Mucosa of descending colon (tissue), 3 donors: ENCODE data around the gene PITPNC1. TPM values are rescaled to one million over a fixed set of nuclear protein-coding genes. Genes with fewer than 3 reads are reported as not detected.
A peak's percentile ranks its signal among the peaks of the same experiment; 100 is the strongest.
"Not testable (repeated sequence)": the region's sequence is repeated elsewhere in the genome, so short reads cannot be mapped to it uniquely, and the experiment has no call there.

Experiments
- ATAC-seq: fragments of 200-7000 bp; cut with Tn5 transposase; one replicate; pipeline ENCODE4 v1.9.1; 2020; ENCODE audit warnings: mild to moderate bottlenecking, moderate library complexity
- DNase-seq, 3 donors: peaks; one replicate each; pipeline ENCODE4 v3.0.0-alpha.2; 2020
- H3K36me3 ChIP-seq: fragments of 200-600 bp; one replicate; pipeline ENCODE4 v1.8.0; 2021; ENCODE audit warnings: low read depth, mild to moderate bottlenecking
- H3K4me1 ChIP-seq: fragments of 200-600 bp; one replicate; pipeline ENCODE4 v1.8.0; 2021; ENCODE audit warnings: low read depth, mild to moderate bottlenecking
- H3K4me3 ChIP-seq: fragments of 200-600 bp; one replicate; pipeline ENCODE4 v1.8.0; 2021; ENCODE audit warnings: mild to moderate bottlenecking
- H3K9me3 ChIP-seq: fragments of 200-600 bp; one replicate; pipeline ENCODE4 v1.8.0; 2021; ENCODE audit warnings: mild to moderate bottlenecking
- CTCF ChIP-seq: fragments of 200-600 bp; IDR thresholded peaks from one replicate; pipeline ENCODE4 v1.8.0; 2022; ENCODE audit warnings: antibody characterized with exemption, mild to moderate bottlenecking
- intact Hi-C, 2 donors: fragments of 100-400 bp; cut with DNase I in 1 of 2; cut with micrococcal nuclease in 1 of 2; formaldehyde crosslinking; loops; one replicate each; pipeline versions ENCODE4 v1.11.0 to v1.11.1; 2022; cut with DNase I, micrococcal nuclease
- total RNA-seq, 3 donors: library from RNA; stranded (reverse); fragmentation: NEBNext Ultra II Directional in 2 of 3; extraction: Animal tissue kit (Norgen Biotek cat#: 25700) in 2 of 3; gene quantifications; one replicate each; pipeline versions ENCODE4 v1.2.1 to v1.2.4, GENCODE V29; 2021 to 2023
- donor health status: DM: no; HTN: no; CAD: no; lungs with moderate emphysema.
- donor health status: DM: no; HTN: no; CAD: no.
- donor health status: DM: no; HTN: yes; CAD: no.

PITPNC1 gene
- total RNA-seq, 3 donors from 2014 or later: 10.7 to 11.4 (median 10.9) TPM

- H3K9me3 ChIP-seq: no peaks in the 10 kb centered on the region
- ATAC-seq (no peak), DNase-seq (no peak)
- H3K4me1 ChIP-seq: no peaks in the 10 kb centered on the region
- intact Hi-C loops: no loop called here
- H3K36me3 ChIP-seq: no peaks in the 10 kb centered on the region
- TF ChIP-seq CTCF: no peak
- no peak overlapping the region for H3K4me3 ChIP-seq
Measured at GRCh38 chr17:67624886-67625656, 248.0 kb downstream of the PITPNC1 start.

- Histone ChIP-seq H3K36me3 (no peaks in the 10 kb centered on the region), H3K9me3 (no peaks in the 10 kb centered on the region), H3K4me3 (no peak overlapping the region), H3K4me1 (no peaks in the 10 kb centered on the region)
- no peak for TF ChIP-seq CTCF
- no peak for DNase-seq
- intact Hi-C loops: no loop called here
- no peak for ATAC-seq
Measured at GRCh38 chr17:67625971-67626370, 248.9 kb downstream of the PITPNC1 start.

DNA sequence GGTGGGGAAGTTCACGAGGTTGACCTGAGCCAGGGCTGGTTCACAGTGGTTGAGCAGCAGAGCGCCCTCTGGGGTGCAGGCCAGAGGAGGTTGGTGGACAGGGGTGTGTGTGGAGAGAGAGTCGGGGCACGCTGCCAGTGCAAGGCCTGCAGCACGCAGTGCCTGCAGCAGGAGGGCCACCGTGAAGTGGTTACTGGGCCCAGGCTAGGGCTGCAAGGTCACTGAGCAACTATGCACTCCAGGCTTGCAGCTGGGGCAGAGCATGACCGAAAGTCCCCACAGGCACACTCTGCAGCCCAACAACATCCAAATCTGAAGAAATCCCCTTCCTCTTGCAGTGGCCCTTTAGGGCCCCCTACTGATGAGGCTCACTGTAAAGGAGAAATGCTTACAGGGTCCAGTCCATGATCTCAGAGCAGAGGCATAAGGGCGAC lies 251.5 kb downstream of the PITPNC1 start:
- Histone ChIP-seq H3K36me3 (no peaks in the 10 kb centered on the region), H3K4me1 (no peaks in the 10 kb centered on the region), H3K9me3 (no peaks in the 10 kb centered on the region), H3K4me3 (no peak overlapping the region)
- ATAC-seq (peak; percentile 26), DNase-seq (no peak)
- no peak for TF ChIP-seq CTCF
- intact Hi-C loops: no loop called here

DNA sequence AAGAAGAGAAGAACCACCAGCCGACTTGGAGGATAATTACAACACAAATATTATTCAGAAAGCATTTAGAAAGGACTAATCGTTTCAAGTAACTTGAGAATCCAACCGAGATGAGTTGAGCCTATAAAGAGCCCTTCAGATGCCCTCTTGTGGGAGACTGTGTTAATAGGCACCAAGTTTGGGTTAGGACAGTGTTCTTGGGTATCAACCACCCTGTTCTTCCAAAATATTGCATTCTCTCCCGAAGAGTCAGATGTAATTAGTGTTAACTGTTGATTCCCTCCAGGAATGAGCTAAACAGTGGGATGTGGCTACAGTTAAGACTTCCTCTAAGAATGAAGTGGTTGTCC lies 252.9 kb downstream of the PITPNC1 start:
- Histone ChIP-seq H3K4me1 (no peaks in the 10 kb centered on the region), H3K36me3 (no peaks in the 10 kb centered on the region), H3K4me3 (no peak overlapping the region), H3K9me3 (no peaks in the 10 kb centered on the region)
- DNase-seq (peak in 1 of 3 donors; percentile 12), ATAC-seq (peak; percentile 34)
- intact Hi-C loops: no loop called here
- TF ChIP-seq CTCF: no peak

GRCh38 chr17:67630836-67631235 lies 253.8 kb downstream of the PITPNC1 start:
- ATAC-seq, H3K9me3 ChIP-seq, intact Hi-C loops, H3K4me1 ChIP-seq, H3K4me3 ChIP-seq, DNase-seq, H3K36me3 ChIP-seq: not testable (repeated sequence)

DNA sequence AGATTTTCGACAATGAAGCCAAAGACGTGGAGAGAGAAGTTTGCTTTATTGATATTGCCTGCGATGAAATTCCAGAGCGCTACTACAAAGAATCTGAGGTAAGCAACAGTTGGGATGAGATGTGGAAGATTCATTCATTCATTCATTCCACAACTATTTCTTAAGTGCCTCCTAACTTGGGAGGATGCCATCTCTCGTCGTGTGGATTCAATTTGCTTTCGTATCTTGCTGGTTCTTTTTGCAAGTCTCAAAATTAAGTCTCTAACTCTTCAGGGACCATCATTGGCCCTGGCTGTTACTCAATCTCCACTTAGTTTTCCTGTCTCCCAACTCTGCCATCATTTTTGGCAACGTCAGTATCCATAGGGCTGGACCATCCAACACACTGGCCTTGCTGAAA lies 255.1 kb downstream of the PITPNC1 start:
- no peak for ATAC-seq
- intact Hi-C loops: no loop called here
- no peak for TF ChIP-seq CTCF
- Histone ChIP-seq H3K36me3 (no peaks in the 10 kb centered on the region), H3K4me1 (no peaks in the 10 kb centered on the region), H3K4me3 (no peak overlapping the region), H3K9me3 (no peaks in the 10 kb centered on the region)
- no peak for DNase-seq
